Right lobe of liver (tissue), 4 donors: ENCODE results near the gene IL1RAPL1.

Experiments used
- POLR2A ChIP-seq: fragments of 450-650 bp; IDR thresholded peaks from one replicate; pipeline ENCODE4 v1.6.1; 2017; ENCODE audit warnings: antibody characterized with exemption, mild to moderate bottlenecking
- TF ChIP-seq, protein P1 (sequence below), 4 donors: fragments of 200-600 bp in 3 of 4; fragments of 450-650 bp in 1 of 4; IDR thresholded peaks; one replicate each; pipeline versions ENCODE4 v1.5.1 to v1.8.0; 2016 to 2022; ENCODE audit warnings: antibody characterized with exemption in 4 of 4, mild to moderate bottlenecking in 2 of 4
- donor health status: DM: no; HTN: no; CAD: no.
- donor health status: DM: no; HTN: no; CAD: no.
- donor health status: DM: no; HTN: yes; CAD: no.

DNA sequence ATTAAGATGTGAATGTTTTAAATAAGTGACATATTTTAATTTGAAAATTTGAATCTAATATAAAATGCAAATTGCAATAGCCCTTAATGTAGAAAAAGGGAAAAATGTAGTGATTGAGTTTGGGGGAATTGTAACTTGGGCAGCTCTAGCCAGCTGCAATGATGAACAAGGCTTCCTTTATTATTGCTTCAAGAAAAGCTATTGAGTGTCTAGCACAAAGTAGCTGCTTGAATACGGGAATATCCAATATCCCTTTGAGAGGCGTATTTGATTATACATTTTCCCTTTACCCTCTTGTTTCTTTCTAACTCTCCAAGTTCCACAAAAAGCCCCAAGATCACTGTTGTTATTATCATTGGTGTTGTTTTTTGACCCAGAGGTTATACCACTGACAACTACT is 21.8 kb downstream of the IL1RAPL1 start:
- TF ChIP-seq POLR2A: no peak
- TF ChIP-seq, protein P1, sequence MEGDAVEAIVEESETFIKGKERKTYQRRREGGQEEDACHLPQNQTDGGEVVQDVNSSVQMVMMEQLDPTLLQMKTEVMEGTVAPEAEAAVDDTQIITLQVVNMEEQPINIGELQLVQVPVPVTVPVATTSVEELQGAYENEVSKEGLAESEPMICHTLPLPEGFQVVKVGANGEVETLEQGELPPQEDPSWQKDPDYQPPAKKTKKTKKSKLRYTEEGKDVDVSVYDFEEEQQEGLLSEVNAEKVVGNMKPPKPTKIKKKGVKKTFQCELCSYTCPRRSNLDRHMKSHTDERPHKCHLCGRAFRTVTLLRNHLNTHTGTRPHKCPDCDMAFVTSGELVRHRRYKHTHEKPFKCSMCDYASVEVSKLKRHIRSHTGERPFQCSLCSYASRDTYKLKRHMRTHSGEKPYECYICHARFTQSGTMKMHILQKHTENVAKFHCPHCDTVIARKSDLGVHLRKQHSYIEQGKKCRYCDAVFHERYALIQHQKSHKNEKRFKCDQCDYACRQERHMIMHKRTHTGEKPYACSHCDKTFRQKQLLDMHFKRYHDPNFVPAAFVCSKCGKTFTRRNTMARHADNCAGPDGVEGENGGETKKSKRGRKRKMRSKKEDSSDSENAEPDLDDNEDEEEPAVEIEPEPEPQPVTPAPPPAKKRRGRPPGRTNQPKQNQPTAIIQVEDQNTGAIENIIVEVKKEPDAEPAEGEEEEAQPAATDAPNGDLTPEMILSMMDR (IDR thresholded peaks at IDR 0.05): no peak
